ENCODE results near the gene FOXI2.

The FOXI2 gene

GRCh38 chr10:127734753-127735152 is 2.2 kb upstream of the FOXI2 start:
- in situ Hi-C loops (cut with MboI; ENCODE audit: low pct_unique_long_range_greater_than_20kb, low sequenced_read_pairs, unreplicated experiment): no loop called here
- DNase-seq (ENCODE audit: low spot score): no peak
- TF ChIP-seq CTCF (IDR thresholded peaks at IDR 0.05; ENCODE audit: extremely low read depth, insufficient read depth, missing control alignments): no peak

GRCh38 chr10:127735156-127735555 is 1.8 kb upstream of the FOXI2 start:
- TF ChIP-seq CTCF (IDR thresholded peaks at IDR 0.05; ENCODE audit: extremely low read depth, insufficient read depth, missing control alignments): no peak
- in situ Hi-C loops (cut with MboI; ENCODE audit: low pct_unique_long_range_greater_than_20kb, low sequenced_read_pairs, unreplicated experiment): no loop called here
- no peak for DNase-seq (ENCODE audit: low spot score)

DNA sequence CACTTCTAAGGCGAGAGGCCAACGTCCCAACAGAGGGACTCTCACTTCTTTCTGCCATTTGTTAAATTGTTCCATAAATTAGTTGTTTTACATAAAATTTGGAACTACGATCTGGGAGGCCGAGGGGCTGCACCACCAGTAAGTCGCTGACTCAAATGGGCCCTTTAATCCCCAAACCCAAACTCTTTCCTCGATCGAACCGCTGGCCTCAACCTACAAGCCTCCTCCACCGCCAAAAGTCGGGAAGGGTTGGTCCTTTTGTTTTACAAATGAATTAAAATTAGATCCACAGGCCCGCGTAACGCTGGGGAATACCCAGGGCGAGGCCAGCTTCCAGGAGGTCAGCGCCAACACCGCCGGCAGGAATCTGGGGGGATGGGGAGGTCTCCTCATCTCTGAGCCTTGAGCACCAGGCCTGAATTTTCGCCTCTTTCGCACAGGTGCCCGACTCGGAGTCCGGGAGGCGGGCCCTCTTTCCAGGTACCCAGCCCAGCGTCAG is 1.2 kb upstream of the FOXI2 start:
- in situ Hi-C loops (cut with MboI; ENCODE audit: low pct_unique_long_range_greater_than_20kb, low sequenced_read_pairs, unreplicated experiment): no loop called here
- TF ChIP-seq CTCF (IDR thresholded peaks at IDR 0.05; ENCODE audit: extremely low read depth, insufficient read depth, missing control alignments): no peak
- DNase-seq (ENCODE audit: low spot score): no peak

DNA sequence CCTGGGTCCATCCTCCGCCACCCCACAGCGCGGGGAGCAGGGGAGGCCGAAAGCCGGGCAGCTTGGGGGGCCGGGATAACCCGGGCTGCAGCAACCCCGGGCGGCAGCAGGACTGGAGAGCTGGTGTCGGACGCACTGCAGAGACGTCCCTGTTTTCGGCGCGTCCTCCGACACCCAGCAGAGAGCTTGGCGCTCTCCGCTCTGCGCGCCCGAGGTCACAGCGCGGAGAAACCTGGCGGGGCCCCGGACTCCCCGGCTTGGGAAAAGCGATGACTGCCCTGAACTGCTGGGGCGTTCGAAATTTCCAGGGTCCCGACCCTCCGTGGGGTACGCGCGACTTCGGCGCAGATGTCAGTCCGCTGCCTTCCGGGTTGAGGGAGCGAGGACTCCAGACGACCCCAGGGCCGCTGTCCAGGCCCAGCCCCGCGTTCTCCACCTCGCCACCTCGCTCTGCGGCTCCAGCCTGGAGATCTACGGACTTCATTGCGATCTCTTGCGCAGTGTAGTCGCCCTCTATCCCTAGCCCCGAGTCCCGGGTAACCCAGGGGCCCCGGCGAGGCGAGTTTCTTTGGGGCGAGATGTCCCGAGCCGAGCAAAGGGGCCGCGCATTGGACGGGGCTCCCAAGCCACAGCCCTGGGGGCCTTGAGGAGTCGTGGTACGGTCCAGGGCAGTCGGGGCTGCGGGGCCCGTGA is 617 bp upstream of the FOXI2 start:
- TF ChIP-seq CTCF (IDR thresholded peaks at IDR 0.05; ENCODE audit: extremely low read depth, insufficient read depth, missing control alignments): no peak
- in situ Hi-C loops (cut with MboI; ENCODE audit: low pct_unique_long_range_greater_than_20kb, low sequenced_read_pairs, unreplicated experiment): no loop called here
- no peak for DNase-seq (ENCODE audit: low spot score)

DNA sequence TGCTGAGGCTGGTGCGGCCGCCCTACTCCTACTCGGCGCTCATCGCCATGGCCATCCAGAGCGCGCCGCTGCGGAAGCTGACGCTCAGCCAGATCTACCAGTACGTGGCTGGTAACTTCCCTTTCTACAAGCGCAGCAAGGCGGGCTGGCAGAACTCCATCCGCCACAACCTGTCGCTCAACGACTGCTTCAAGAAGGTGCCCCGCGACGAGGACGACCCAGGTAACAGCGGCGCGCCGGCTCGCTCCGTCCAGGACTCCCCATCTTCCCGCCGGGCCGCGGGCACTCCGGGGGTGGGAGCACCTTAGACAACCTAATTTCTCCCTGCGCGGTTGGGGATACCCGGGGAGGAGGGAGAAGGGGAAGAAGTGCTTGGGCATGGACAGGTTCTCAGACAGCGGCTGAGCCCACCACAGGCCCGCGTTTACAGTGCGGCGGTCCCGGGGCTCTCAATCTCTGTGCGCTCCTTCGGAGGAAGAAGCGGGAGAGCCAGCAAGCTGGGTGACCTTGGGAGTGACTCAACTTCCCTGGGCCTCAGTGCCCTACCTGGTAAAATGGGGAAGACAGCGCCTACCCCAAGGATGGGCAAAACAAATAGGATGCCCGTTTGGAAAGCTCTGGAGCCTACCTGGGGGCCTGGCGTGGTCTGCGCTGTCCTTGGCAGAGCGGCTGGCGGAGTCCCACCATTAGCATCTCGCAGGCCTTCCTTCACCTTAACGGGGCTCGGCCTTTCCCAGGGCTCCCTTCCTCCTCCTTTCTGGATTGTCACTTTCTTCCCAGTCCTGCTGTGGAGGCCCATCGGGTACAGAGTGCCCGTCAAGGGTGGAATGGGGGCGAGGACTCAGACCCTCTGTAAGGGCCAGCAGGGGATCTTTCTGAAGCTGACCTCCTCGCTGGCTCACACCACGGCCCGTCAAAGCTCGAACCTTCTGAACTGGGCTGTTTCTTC is 852 bp downstream of the FOXI2 start:
- in situ Hi-C loops (cut with MboI; ENCODE audit: low pct_unique_long_range_greater_than_20kb, low sequenced_read_pairs, unreplicated experiment): no loop called here
- TF ChIP-seq CTCF (IDR thresholded peaks at IDR 0.05; ENCODE audit: extremely low read depth, insufficient read depth, missing control alignments): no peak
- DNase-seq (ENCODE audit: low spot score): no peak

- TF ChIP-seq CTCF (IDR thresholded peaks at IDR 0.05; ENCODE audit: extremely low read depth, insufficient read depth, missing control alignments): no peak
- no peak for DNase-seq (ENCODE audit: low spot score)
- in situ Hi-C loops (cut with MboI; ENCODE audit: low pct_unique_long_range_greater_than_20kb, low sequenced_read_pairs, unreplicated experiment): no loop called here
Observed at GRCh38 chr10:127738512-127739424, 1.8 kb downstream of the FOXI2 start.
